H9 (cell line): ENCODE measurements around the gene SLCO1B1. TPM values are rescaled to one million over a fixed set of nuclear protein-coding genes. Genes with fewer than 3 reads are reported as not detected.

Source experiments
- DNase-seq: peaks from one replicate; pipeline ENCODE4 v3.0.0-alpha.2; 2017
- H2AFZ ChIP-seq: one replicate; pipeline ENCODE4 v1.6.1; 2013; ENCODE audit warnings: mild to moderate bottlenecking, low read length, control low read depth, moderate library complexity
- H2AK5ac ChIP-seq: 2 replicates; pipeline ENCODE4 v1.6.1; 2013; ENCODE audit warnings: low read length, control low read depth, mixed read lengths; ENCODE audit not compliant: insufficient read length
- H2BK120ac ChIP-seq: one replicate; pipeline ENCODE4 v1.6.1; 2013; ENCODE audit warnings: low read depth, mild to moderate bottlenecking, low read length, control low read depth, inconsistent platforms; ENCODE audit not compliant: poor library complexity, severe bottlenecking
- H2BK12ac ChIP-seq: 2 replicates; pipeline ENCODE4 v1.6.1; 2013; ENCODE audit warnings: low read length, control low read depth, mixed read lengths, low read depth; ENCODE audit not compliant: insufficient read length
- H2BK15ac ChIP-seq: 2 replicates; pipeline ENCODE4 v1.6.1; 2013; ENCODE audit warnings: low read depth, low read length, control low read depth
- H2BK20ac ChIP-seq: one replicate; pipeline ENCODE4 v1.6.1; 2013; ENCODE audit warnings: low read depth, mild to moderate bottlenecking, low read length, control low read depth, inconsistent platforms; ENCODE audit not compliant: poor library complexity, severe bottlenecking
- H2BK5ac ChIP-seq: 2 replicates; pipeline ENCODE4 v1.6.1; 2013; ENCODE audit warnings: low read length, control low read depth, mixed read lengths; ENCODE audit not compliant: insufficient read length
- H3K14ac ChIP-seq: 2 replicates; pipeline ENCODE4 v1.6.1; 2013; ENCODE audit warnings: low read length, control low read depth; ENCODE audit not compliant: insufficient read depth
- H3K18ac ChIP-seq: 2 replicates; pipeline ENCODE4 v1.6.1; 2013; ENCODE audit warnings: low read depth, mild to moderate bottlenecking, mixed read lengths, low read length, control low read depth; ENCODE audit not compliant: insufficient read length
- H3K23ac ChIP-seq: 2 replicates; pipeline ENCODE4 v1.6.1; 2013; ENCODE audit warnings: low read length, control low read depth, mixed read lengths, low read depth; ENCODE audit not compliant: insufficient read length
- H3K23me2 ChIP-seq: 2 replicates; pipeline ENCODE4 v1.6.1; 2013; ENCODE audit warnings: low read depth, mild to moderate bottlenecking, mixed read lengths, low read length, control low read depth; ENCODE audit not compliant: insufficient read length, poor library complexity, severe bottlenecking
- H3K27ac ChIP-seq: 2 replicates; pipeline ENCODE4 v1.5.1; 2013; ENCODE audit warnings: low read length, control low read depth, mixed read lengths, low read depth; ENCODE audit not compliant: insufficient read length
- H3K27me3 ChIP-seq: 2 replicates; pipeline ENCODE4 v1.6.1; 2013; ENCODE audit warnings: low read length, control low read depth, inconsistent platforms; ENCODE audit not compliant: insufficient read depth
- H3K4ac ChIP-seq: 2 replicates; pipeline ENCODE4 v1.6.1; 2013; ENCODE audit warnings: low read depth, mild to moderate bottlenecking, control low read depth, inconsistent platforms, low read length, moderate library complexity
- H3K4me1 ChIP-seq: 2 replicates; pipeline ENCODE4 v1.6.1; 2013; ENCODE audit warnings: low read length, control low read depth, inconsistent platforms; ENCODE audit not compliant: insufficient read depth
- H3K4me2 ChIP-seq: 2 replicates; pipeline ENCODE4 v1.6.1; 2013; ENCODE audit warnings: low read length, control low read depth, mixed read lengths; ENCODE audit not compliant: insufficient read length, insufficient read depth
- H3K56ac ChIP-seq: 2 replicates; pipeline ENCODE4 v1.6.1; 2013; ENCODE audit warnings: low read depth, mild to moderate bottlenecking, mixed read lengths, low read length, control low read depth; ENCODE audit not compliant: insufficient read length
- H3K79me1 ChIP-seq: 2 replicates; pipeline ENCODE4 v1.6.1; 2013; ENCODE audit warnings: low read depth, mild to moderate bottlenecking, moderate library complexity, low read length, control low read depth, inconsistent platforms; ENCODE audit not compliant: insufficient read depth, poor library complexity, severe bottlenecking
- H3K79me2 ChIP-seq: 2 replicates; pipeline ENCODE4 v1.6.1; 2013; ENCODE audit warnings: low read length, control low read depth, inconsistent platforms; ENCODE audit not compliant: insufficient read depth
- H3K9ac ChIP-seq: 2 replicates; pipeline ENCODE4 v1.6.1; 2013; ENCODE audit warnings: low read length, control low read depth, mixed read lengths; ENCODE audit not compliant: insufficient read length; ENCODE audit errors: extremely low read depth
- H3K9me3 ChIP-seq: one replicate; pipeline ENCODE4 v1.6.1; 2013; ENCODE audit warnings: low read depth, low read length, inconsistent platforms; ENCODE audit not compliant: control insufficient read depth
- H3T11ph ChIP-seq: one replicate; pipeline ENCODE4 v1.6.1; 2013; ENCODE audit warnings: mild to moderate bottlenecking, low read length, control low read depth, inconsistent platforms
- H4K20me1 ChIP-seq: one replicate; pipeline ENCODE4 v1.6.1; 2013; ENCODE audit not compliant: control insufficient read depth, insufficient read length, insufficient read depth
- H4K5ac ChIP-seq: 2 replicates; pipeline ENCODE4 v1.6.1; 2013; ENCODE audit warnings: low read depth, mild to moderate bottlenecking, mixed read lengths, low read length, control low read depth; ENCODE audit not compliant: insufficient read length
- H4K8ac ChIP-seq: replicated peaks from 2 replicates; pipeline ENCODE4 v1.6.1; 2013; ENCODE audit warnings: low read length, control low read depth, mixed read lengths, low read depth; ENCODE audit not compliant: insufficient read length
- H4K91ac ChIP-seq: 2 replicates; pipeline ENCODE4 v1.6.1; 2013; ENCODE audit warnings: low read depth, mild to moderate bottlenecking, moderate library complexity, mixed read lengths, low read length, control low read depth; ENCODE audit not compliant: insufficient read length
- H3K27ac Mint-ChIP-seq, 3 experiments: 2 replicates in 2 of 3; 3 replicates in 1 of 3; pipeline ENCODE4 v1.8.0; 2020 to 2021; ENCODE audit warnings: mixed read lengths in 3 of 3, mild to moderate bottlenecking in 1 of 3, moderate library complexity in 1 of 3
- H3K27me3 Mint-ChIP-seq: 2 replicates; pipeline ENCODE4 v1.8.0; 2021; ENCODE audit warnings: low read depth, mild to moderate bottlenecking, moderate library complexity, mixed read lengths
- H3K36me3 Mint-ChIP-seq, 3 experiments: 2 replicates in 2 of 3; 3 replicates in 1 of 3; pipeline ENCODE4 v1.8.0; 2020 to 2021; ENCODE audit warnings: low read depth in 3 of 3, mixed read lengths in 3 of 3; ENCODE audit not compliant: insufficient read depth in 1 of 3
- H3K4me1 Mint-ChIP-seq, 2 experiments: 2 replicates each; pipeline ENCODE4 v1.8.0; 2020; ENCODE audit warnings: mixed read lengths in 2 of 2
- H3K4me3 Mint-ChIP-seq, 2 experiments: 2 replicates in 1 of 2; 3 replicates in 1 of 2; pipeline ENCODE4 v1.8.0; 2020 to 2021; ENCODE audit warnings: mild to moderate bottlenecking in 2 of 2, mixed read lengths in 2 of 2, moderate library complexity in 1 of 2
- H3K9me3 Mint-ChIP-seq, 2 experiments: 2 replicates in 1 of 2; 3 replicates in 1 of 2; pipeline ENCODE4 v1.8.0; 2020; ENCODE audit warnings: mild to moderate bottlenecking in 2 of 2, mixed read lengths in 2 of 2, moderate library complexity in 1 of 2
- CTCF ChIP-seq: fragments of 200-600 bp; sonication (generic); conservative IDR thresholded peaks from 3 replicates; pipeline ENCODE4 v1.8.0; 2021; ENCODE audit warnings: antibody characterized with exemption, mild to moderate bottlenecking
- WGBS: extraction: QIAGEN DNeasy Blood & Tissue Kit; methylation state at CpG from one replicate; pipeline ENCODE4 v1.1.7; 2013; ENCODE audit warnings: missing lambda C conversion rate, low lambda C conversion rate, mixed read lengths; ENCODE audit not compliant: insufficient read length; ENCODE audit errors: extremely low coverage; 5-methylcytosine and 5-hydroxymethylcytosine counted together
- total RNA-seq: library from RNA; stranded (reverse); gene quantifications from 2 replicates; pipeline ENCODE4 v1.2.1, GENCODE V29; 2021

Gene SLCO1B1
- total RNA-seq, 1 experiment from 2014 or later = 0.09 TPM

DNA sequence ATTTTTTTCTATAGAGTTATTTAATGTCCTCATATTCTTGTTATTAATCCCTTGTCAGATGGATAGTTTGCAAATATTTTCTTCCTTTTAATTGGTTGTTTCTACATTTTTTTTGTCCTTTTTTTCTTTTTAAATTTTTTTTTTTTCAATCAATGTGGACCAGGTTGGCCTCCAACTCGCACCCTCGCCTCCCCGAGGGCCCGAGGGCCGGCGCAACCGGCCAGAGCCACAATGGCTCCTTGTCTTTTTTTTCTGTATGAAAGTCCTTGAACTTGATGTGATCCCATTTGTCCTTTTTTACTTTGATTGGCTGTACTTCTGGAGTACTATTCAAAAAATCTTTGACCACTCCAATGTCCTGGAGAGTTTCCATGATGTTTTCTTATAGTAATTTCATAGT, 17.7 kb upstream of the SLCO1B1 start:
- Mint-ChIP-seq H3K4me1 (no peaks in the 10 kb centered on the region), H3K9me3 (no peaks in the 10 kb centered on the region; a peak in 1 of 5 replicates), H3K27ac (no peak overlapping the region), H3K36me3 (no peaks in the 10 kb centered on the region; a peak in 1 of 7 replicates), H3K27me3 (no peaks in the 10 kb centered on the region), H3K4me3 (no peak overlapping the region)
- Histone ChIP-seq H4K8ac (no peak overlapping the region), H3K79me1 (no peaks in the 10 kb centered on the region), H2AK5ac (no peak overlapping the region), H2AFZ (no peak overlapping the region), H3K4me1 (no peaks in the 10 kb centered on the region), H2BK5ac (no peak overlapping the region), H4K91ac (no peak overlapping the region), H3K14ac (no peak overlapping the region), H2BK15ac (no peak overlapping the region), H3K18ac (no peak overlapping the region), H3K9me3 (no peaks in the 10 kb centered on the region), H3T11ph (no peak overlapping the region), H3K4me2 (no peak overlapping the region), H3K27me3 (no peaks in the 10 kb centered on the region), H3K79me2 (no peaks in the 10 kb centered on the region), H2BK120ac (no peak overlapping the region), H3K23me2 (no peaks in the 10 kb centered on the region), H2BK20ac (no peak overlapping the region), H4K20me1 (no peaks in the 10 kb centered on the region), H4K5ac (no peak overlapping the region), H3K9ac (no peak overlapping the region), H3K4ac (no peak overlapping the region), H3K27ac (no peak overlapping the region), H3K23ac (no peak overlapping the region), H2BK12ac (no peak overlapping the region), H3K56ac (no peak overlapping the region)
- TF ChIP-seq CTCF = no peak
- WGBS = no CpG with 5 or more reads among the region's 7 CpGs
- DNase-seq = no peak
